ENCODE data around the gene GNG12. TPM values are rescaled to one million over a fixed set of nuclear protein-coding genes. Genes with fewer than 3 reads are reported as not detected.
"Not testable (repeated sequence)": the region's sequence is repeated elsewhere in the genome, so short reads cannot be mapped to it uniquely, and the experiment has no call there.

Gene GNG12
- total RNA-seq, 1 donor from 2014 or later: 71.2 TPM

DNA sequence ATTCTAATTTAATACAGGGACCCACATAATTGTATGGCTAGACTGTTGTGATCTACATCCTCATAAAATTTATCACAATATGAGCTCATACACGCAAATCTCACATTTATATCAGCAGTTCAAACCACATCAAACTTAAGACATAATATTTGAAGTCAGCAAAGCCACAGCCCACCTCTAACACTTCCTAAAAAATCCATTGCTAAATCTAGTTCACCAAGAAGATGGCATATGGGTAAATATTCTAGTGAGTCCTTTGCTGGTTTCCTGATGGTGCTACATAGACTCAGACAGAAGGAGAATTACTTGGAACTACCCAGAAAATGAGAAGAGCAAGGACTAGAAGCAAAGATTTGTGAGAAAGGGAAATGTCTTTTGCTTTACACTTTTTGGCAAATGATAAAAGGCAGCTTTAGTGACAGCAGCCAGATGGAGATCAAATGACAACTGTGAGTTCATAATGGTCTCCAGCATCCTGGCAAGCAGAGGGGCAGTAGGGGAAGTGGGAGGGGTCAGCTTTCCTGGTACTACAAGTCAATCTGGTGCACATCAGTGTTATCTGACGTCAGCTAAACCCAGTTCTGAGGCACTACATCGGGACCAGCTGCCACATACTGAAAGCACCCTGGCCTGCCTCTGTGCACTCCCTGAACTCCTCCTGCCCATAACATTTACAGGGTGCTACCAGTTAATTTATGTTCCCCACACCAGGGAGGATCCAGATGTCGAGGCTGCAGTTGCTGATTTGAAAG is 158.8 kb downstream of the GNG12 start:
- Histone ChIP-seq H3K4me3 (no peak overlapping the region), H3K27me3 (no peaks in the 10 kb centered on the region), H3K9me3 (no peaks in the 10 kb centered on the region), H3K36me3 (no peaks in the 10 kb centered on the region), H3K4me1 (no peaks in the 10 kb centered on the region), H3K27ac (no peak overlapping the region)
- TF ChIP-seq, protein P1, sequence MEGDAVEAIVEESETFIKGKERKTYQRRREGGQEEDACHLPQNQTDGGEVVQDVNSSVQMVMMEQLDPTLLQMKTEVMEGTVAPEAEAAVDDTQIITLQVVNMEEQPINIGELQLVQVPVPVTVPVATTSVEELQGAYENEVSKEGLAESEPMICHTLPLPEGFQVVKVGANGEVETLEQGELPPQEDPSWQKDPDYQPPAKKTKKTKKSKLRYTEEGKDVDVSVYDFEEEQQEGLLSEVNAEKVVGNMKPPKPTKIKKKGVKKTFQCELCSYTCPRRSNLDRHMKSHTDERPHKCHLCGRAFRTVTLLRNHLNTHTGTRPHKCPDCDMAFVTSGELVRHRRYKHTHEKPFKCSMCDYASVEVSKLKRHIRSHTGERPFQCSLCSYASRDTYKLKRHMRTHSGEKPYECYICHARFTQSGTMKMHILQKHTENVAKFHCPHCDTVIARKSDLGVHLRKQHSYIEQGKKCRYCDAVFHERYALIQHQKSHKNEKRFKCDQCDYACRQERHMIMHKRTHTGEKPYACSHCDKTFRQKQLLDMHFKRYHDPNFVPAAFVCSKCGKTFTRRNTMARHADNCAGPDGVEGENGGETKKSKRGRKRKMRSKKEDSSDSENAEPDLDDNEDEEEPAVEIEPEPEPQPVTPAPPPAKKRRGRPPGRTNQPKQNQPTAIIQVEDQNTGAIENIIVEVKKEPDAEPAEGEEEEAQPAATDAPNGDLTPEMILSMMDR (IDR thresholded peaks at IDR 0.05): no peak
- intact Hi-C loops (cut with DNase I): no loop called here
- DNase-seq (ENCODE audit: low spot score in 2 of 2): no peak

- no peak overlapping the region for H3K4me3 ChIP-seq
- H3K9me3 ChIP-seq: no peaks in the 10 kb centered on the region
- no peak overlapping the region for H3K27ac ChIP-seq
- intact Hi-C loops (cut with DNase I): no loop called here
- H3K36me3 ChIP-seq: no peaks in the 10 kb centered on the region
- TF ChIP-seq, protein P1 (IDR thresholded peaks at IDR 0.05): no peak
- H3K4me1 ChIP-seq: no peaks in the 10 kb centered on the region
- no peak for DNase-seq (ENCODE audit: low spot score in 2 of 2)
- no peaks in the 10 kb centered on the region for H3K27me3 ChIP-seq
These were observed 159.6 kb downstream of the GNG12 start for GRCh38 chr1:67673468-67674201.

GRCh38 chr1:67672260-67672803 is 160.9 kb downstream of the GNG12 start:
- Histone ChIP-seq H3K27me3 (no peaks in the 10 kb centered on the region), H3K27ac (no peak overlapping the region), H3K36me3 (no peaks in the 10 kb centered on the region), H3K4me3 (no peak overlapping the region), H3K9me3 (no peaks in the 10 kb centered on the region), H3K4me1 (no peaks in the 10 kb centered on the region)
- intact Hi-C loops (cut with DNase I): no loop called here
- no peak for DNase-seq (ENCODE audit: low spot score in 2 of 2)
- TF ChIP-seq, protein P1 (IDR thresholded peaks at IDR 0.05): no peak

DNA sequence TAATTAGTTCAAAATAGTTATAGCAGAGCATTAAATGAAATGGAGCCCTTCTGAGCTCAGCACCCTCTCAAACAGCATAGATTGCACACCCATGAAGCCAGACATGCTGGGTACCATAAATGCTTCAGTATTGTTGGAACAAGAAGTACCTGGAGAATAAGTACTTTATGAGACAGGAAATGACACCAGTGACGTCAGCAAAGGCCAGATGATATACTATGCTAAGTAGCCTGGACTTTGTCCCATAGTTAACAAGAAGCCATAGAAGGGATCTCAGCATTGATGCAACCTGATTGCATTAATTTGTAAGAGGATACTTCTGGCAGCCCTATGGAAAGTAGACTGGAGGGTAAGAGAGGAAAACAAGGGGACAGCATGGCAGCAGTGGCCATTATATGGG is 164.6 kb downstream of the GNG12 start:
- TF ChIP-seq, protein P1 (IDR thresholded peaks at IDR 0.05): no peak
- H3K27me3 ChIP-seq: no peaks in the 10 kb centered on the region
- H3K9me3 ChIP-seq: no peaks in the 10 kb centered on the region
- intact Hi-C loops (cut with DNase I): no loop called here
- no peak for DNase-seq (ENCODE audit: low spot score in 2 of 2)
- H3K4me3 ChIP-seq: no peak overlapping the region
- H3K27ac ChIP-seq: no peak overlapping the region
- H3K4me1 ChIP-seq: no peaks in the 10 kb centered on the region
- H3K36me3 ChIP-seq: no peaks in the 10 kb centered on the region

DNA sequence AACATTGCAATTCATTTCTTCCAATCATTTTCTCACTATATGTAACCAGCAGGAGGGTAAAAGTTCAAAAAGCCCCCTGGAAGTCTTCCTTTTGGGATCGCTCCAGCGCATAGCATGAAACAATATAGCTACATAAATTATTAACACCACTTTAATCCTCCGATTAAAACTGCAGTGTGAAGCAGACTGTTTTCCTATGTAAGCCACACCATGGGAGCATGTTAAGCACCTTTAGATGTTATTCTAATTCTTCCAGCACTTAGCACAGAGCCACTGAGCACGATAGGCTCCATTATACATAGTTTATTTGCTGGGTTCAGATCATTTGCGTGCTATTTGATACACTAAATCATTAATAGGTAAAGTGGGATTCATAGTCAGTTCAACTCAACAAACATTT is 166.6 kb downstream of the GNG12 start:
- Histone ChIP-seq H3K27ac (no peak overlapping the region), H3K27me3 (no peaks in the 10 kb centered on the region), H3K36me3 (no peaks in the 10 kb centered on the region), H3K9me3 (no peaks in the 10 kb centered on the region), H3K4me1 (no peaks in the 10 kb centered on the region), H3K4me3 (no peak overlapping the region)
- TF ChIP-seq, protein P1 (IDR thresholded peaks at IDR 0.05): no peak
- intact Hi-C loops (cut with DNase I): no loop called here
- DNase-seq (ENCODE audit: low spot score in 2 of 2): no peak

GRCh38 chr1:67665307-67665706 is 168.0 kb downstream of the GNG12 start:
- H3K4me3 ChIP-seq; H3K27me3 ChIP-seq; H3K36me3 ChIP-seq; H3K9me3 ChIP-seq; H3K4me1 ChIP-seq; intact Hi-C loops (cut with DNase I); H3K27ac ChIP-seq; DNase-seq (ENCODE audit: low spot score in 2 of 2): not testable (repeated sequence)
